Measurements from ENCODE around the gene C7orf33. TPM values are rescaled to one million over a fixed set of nuclear protein-coding genes. Genes with fewer than 3 reads are reported as not detected.

Gene C7orf33, protein sequence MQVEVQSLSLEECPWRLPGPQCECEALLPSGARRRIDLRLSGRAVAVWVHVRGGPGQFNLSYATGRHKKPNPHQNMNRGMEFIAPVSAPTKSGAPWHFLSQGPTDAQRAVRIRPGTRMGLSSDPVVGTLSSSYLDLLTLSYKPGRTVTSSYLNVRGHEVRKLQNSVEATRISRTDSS
- not detected for total RNA-seq

DNA sequence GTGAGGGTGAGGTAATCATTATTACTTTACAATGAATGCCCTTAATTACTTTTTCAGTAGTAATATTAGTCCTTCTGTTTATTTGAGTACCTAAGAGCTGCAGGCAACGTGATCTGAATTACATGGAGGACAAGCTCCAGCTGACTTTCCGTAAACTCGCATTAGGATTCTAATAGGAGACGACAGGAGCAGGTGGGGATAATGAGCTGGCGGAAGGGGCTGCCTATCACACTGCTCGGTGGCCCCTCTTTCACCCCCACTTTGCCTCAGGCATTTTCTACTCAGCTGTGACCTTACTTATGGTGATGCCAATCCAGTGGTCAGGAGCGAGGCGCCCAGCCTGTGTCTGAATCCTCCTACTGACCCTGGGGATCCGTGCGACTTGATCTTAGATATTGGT, at the start of gene C7orf33:
C7orf33 (plus strand) TSS at position 296 of the 400 bp plus-strand sequence. CDS start 160 bp downstream, outside the sequence.
- H3K4me1 ChIP-seq = no peaks in the 10 kb centered on the region
- H3K9me3 ChIP-seq = no peaks in the 10 kb centered on the region
- no peaks in the 10 kb centered on the region for H3K36me3 ChIP-seq
- no peak within 1 kb of the TSS for H3K4me3 ChIP-seq
- H3K27me3 ChIP-seq = no peaks in the 10 kb centered on the region
- TF ChIP-seq CTCF (IDR thresholded peaks at IDR 0.05) = no peak
- DNase-seq (ENCODE audit: low spot score) = no peak
- H3K27ac ChIP-seq = no peak within 1 kb of the TSS

GRCh38 chr7:148541891-148542504, 48.6 kb upstream of the C7orf33 start:
- Histone ChIP-seq H3K36me3 (no peaks in the 10 kb centered on the region), H3K4me3 (no peak overlapping the region), H3K27me3 (no peaks in the 10 kb centered on the region), H3K27ac (no peak overlapping the region), H3K4me1 (no peaks in the 10 kb centered on the region), H3K9me3 (no peaks in the 10 kb centered on the region)
- DNase-seq (ENCODE audit: low spot score) = no peak
- no peak for TF ChIP-seq CTCF (IDR thresholded peaks at IDR 0.05)

DNA sequence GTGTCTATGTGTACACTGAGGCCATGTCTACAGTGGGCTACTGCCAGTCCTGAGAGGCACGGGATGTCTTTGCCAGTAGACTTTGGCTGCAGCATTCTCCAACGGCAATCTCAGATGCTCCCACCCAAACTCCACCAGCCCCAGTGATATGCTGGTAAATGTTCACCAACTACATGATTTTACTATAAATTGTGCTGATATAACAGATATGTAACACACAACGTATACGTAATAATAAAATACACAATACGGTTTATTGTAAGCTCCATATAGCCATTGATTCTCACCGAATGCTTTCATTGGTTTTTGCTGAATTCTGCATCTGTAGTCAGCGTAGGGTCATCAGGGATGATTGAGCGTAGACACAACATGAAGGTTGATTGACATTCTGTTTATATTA, 47.3 kb upstream of the C7orf33 start:
- no peak for TF ChIP-seq CTCF (IDR thresholded peaks at IDR 0.05)
- no peaks in the 10 kb centered on the region for H3K27me3 ChIP-seq
- no peaks in the 10 kb centered on the region for H3K36me3 ChIP-seq
- H3K4me3 ChIP-seq = no peak overlapping the region
- H3K4me1 ChIP-seq = no peaks in the 10 kb centered on the region
- H3K27ac ChIP-seq = no peak overlapping the region
- no peak for DNase-seq (ENCODE audit: low spot score)
- no peaks in the 10 kb centered on the region for H3K9me3 ChIP-seq

DNA sequence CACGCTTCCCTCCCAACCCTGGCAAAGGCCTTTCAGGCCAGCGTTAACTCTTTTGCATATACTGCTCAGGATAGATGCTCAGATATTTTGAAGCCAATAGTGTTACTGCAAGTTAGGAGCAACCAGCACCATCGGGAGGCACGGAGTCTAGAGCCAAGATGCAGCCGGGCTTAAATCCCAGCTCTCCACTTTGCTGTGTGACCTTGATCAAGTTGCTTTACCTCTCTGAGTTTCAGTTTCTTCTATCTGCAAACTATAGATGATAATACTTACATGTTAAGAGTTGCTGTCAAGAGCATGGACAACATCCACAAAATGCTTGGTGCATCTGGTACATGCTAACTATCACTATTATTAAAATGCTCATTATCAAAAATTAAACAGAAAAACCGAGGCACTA, 45.4 kb upstream of the C7orf33 start:
- no peak overlapping the region for H3K4me3 ChIP-seq
- no peak overlapping the region for H3K27ac ChIP-seq
- H3K4me1 ChIP-seq = no peaks in the 10 kb centered on the region
- no peak for TF ChIP-seq CTCF (IDR thresholded peaks at IDR 0.05)
- no peak for DNase-seq (ENCODE audit: low spot score)
- H3K36me3 ChIP-seq = no peaks in the 10 kb centered on the region
- no peaks in the 10 kb centered on the region for H3K27me3 ChIP-seq
- peaks cover 0 to 12% of the 10 kb centered on the region in 2 donors for H3K9me3 ChIP-seq

- H3K9me3 ChIP-seq = peaks cover 0 to 12% of the 10 kb centered on the region in 2 donors
- TF ChIP-seq CTCF (IDR thresholded peaks at IDR 0.05) = no peak
- H3K36me3 ChIP-seq = no peaks in the 10 kb centered on the region
- no peak overlapping the region for H3K4me3 ChIP-seq
- H3K27me3 ChIP-seq = no peaks in the 10 kb centered on the region
- no peaks in the 10 kb centered on the region for H3K4me1 ChIP-seq
- no peak overlapping the region for H3K27ac ChIP-seq
- DNase-seq (ENCODE audit: low spot score) = no peak
Measured at GRCh38 chr7:148545932-148546331, 44.6 kb upstream of the C7orf33 start.

DNA sequence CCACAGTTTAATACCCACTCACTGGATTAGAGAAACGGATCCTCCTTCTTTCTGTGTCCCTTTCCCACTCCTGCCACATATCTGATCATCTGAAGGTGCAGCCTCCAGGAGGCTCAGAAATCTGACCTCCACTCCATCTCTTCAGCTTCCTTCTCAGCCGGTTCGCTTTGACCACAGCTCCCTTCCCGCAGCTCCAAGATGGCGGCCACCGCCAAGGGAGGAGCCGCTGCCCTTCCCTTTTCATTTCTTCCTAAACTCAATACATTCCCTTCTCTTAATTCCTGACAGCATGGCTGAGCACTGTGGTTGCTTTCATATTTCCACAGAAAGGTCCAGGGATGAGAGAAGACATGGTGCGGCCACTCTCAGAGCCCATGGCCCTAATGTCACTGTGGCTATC, 43.7 kb upstream of the C7orf33 start:
- H3K36me3 ChIP-seq = no peaks in the 10 kb centered on the region

More for the DNA sequence above, 43.7 kb upstream of the C7orf33 start:
- TF ChIP-seq CTCF (IDR thresholded peaks at IDR 0.05) = no peak
- H3K4me3 ChIP-seq = no peak overlapping the region
- H3K4me1 ChIP-seq = no peaks in the 10 kb centered on the region
- DNase-seq (ENCODE audit: low spot score) = no peak
- H3K9me3 ChIP-seq = peaks cover 0 to 12% of the 10 kb centered on the region in 2 donors
- H3K27me3 ChIP-seq = no peaks in the 10 kb centered on the region
- H3K27ac ChIP-seq = no peak overlapping the region

Measured in right atrium auricular region (tissue), 2 donors.